ENCODE data around the gene NWD2. TPM values are rescaled to one million over a fixed set of nuclear protein-coding genes. Genes with fewer than 3 reads are reported as not detected.

Gene NWD2
- total RNA-seq, 1 experiment from 2014 or later: 0.03 TPM

DNA sequence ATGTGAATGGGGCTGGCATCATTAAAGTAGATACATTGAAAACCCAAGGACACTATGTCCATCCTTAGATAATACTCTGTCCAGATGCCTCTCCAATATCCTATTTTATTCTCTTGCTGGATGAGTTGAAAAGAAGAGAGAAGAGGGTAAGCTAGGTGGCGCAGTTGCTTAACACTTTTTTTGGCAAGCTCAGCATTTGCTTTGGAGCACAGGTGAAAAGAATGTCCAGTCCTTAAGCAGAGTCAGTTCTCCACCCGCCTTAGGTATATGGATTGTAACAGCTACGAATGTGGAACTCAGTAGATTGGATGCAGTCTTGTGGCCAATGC is 208.4 kb downstream of the NWD2 start:
- peak overlapping the region; percentile 54 for H3K4me3 ChIP-seq (ENCODE audit: insufficient read depth, low read depth, low read length)
- peak; percentile 73 for DNase-seq
- H3K36me3 ChIP-seq (replicated peaks; ENCODE audit: control insufficient read depth, insufficient read depth, low read length): no peaks in the 10 kb centered on the region
- H3K27me3 ChIP-seq (ENCODE audit: control insufficient read depth, insufficient read depth, low read length): peaks cover 13% of the 10 kb centered on the region

- Histone ChIP-seq H3K4me3 (ENCODE audit: insufficient read depth, low read depth, low read length) (peak overlapping the region; percentile 54), H3K36me3 (replicated peaks; ENCODE audit: control insufficient read depth, insufficient read depth, low read length) (no peaks in the 10 kb centered on the region), H3K27me3 (ENCODE audit: control insufficient read depth, insufficient read depth, low read length) (peaks cover 13% of the 10 kb centered on the region)
- DNase-seq: peak; percentile 90
These were observed 208.9 kb downstream of the NWD2 start for GRCh38 chr4:37453281-37453998.

DNA sequence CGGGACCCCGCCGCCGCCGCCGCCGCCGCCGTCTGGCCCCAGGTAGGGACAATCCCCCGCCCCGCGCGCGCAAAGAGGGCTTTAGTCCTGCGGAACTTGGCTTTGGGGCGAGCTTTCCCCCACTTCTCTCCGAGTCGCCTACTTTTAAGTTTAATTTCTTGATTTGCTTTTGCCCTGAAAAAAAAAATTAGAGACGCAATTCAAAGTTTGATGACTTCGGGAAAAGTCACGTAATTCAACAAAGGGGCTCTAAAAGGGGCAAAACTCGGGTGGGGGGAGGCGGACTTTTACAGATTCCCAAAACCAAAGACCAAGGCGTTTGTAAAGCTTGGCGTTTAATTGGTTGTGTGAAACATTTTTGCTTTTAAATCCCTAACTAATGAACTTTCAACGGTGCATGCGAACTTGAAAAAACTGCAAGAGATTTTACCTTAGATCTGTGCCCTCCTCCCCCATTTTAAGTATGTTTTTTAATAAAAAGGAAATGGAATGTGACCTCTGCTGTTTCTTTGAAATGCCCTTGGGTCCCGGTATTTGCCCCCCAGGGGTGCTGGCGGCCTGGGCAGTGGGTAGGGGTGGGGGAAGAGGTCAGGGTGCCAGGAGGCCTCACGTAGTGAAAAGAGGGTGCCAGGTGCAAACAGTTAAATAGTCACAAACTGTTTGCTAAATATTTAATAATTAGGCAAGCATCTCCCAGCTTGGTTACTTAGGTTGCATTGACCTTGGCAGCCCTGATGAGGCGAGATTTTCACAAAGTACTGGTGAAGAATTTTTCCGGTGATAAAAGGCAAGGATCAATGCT is 209.7 kb downstream of the NWD2 start:
- H3K27me3 ChIP-seq (ENCODE audit: control insufficient read depth, insufficient read depth, low read length): peaks cover 13% of the 10 kb centered on the region
- peak; percentile 23 for DNase-seq
- H3K36me3 ChIP-seq (replicated peaks; ENCODE audit: control insufficient read depth, insufficient read depth, low read length): no peaks in the 10 kb centered on the region
- H3K4me3 ChIP-seq (ENCODE audit: insufficient read depth, low read depth, low read length): peak overlapping the region; percentile 54

GRCh38 chr4:37455301-37456131 is 211.0 kb downstream of the NWD2 start:
- no peak overlapping the region for H3K4me3 ChIP-seq (ENCODE audit: insufficient read depth, low read depth, low read length)
- no peak for DNase-seq
- H3K36me3 ChIP-seq (replicated peaks; ENCODE audit: control insufficient read depth, insufficient read depth, low read length): no peaks in the 10 kb centered on the region
- peaks cover 13% of the 10 kb centered on the region for H3K27me3 ChIP-seq (ENCODE audit: control insufficient read depth, insufficient read depth, low read length)

DNA sequence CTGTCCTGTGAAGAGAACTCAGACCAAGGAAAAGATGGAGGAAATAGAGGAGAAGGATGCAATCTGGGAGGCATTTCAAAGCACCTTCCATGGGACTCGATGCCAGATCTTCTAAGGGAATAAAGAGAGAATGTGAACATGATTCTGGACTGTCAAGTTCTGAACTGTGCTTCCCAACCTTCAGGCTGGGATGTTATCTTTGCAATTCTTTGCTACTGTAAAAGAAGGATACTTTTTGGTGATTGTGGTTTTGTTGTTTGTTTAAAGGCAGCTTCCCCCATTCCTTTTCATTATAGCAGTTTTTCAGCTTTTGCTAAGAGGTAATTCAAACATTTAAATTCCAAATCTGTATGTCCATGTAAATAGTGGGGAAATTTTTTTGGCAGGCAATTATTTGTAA is 217.3 kb downstream of the NWD2 start:
- Histone ChIP-seq H3K36me3 (replicated peaks; ENCODE audit: control insufficient read depth, insufficient read depth, low read length) (no peaks in the 10 kb centered on the region), H3K4me3 (ENCODE audit: insufficient read depth, low read depth, low read length) (no peak overlapping the region), H3K27me3 (ENCODE audit: control insufficient read depth, insufficient read depth, low read length) (no peaks in the 10 kb centered on the region)
- DNase-seq: no peak

DNA sequence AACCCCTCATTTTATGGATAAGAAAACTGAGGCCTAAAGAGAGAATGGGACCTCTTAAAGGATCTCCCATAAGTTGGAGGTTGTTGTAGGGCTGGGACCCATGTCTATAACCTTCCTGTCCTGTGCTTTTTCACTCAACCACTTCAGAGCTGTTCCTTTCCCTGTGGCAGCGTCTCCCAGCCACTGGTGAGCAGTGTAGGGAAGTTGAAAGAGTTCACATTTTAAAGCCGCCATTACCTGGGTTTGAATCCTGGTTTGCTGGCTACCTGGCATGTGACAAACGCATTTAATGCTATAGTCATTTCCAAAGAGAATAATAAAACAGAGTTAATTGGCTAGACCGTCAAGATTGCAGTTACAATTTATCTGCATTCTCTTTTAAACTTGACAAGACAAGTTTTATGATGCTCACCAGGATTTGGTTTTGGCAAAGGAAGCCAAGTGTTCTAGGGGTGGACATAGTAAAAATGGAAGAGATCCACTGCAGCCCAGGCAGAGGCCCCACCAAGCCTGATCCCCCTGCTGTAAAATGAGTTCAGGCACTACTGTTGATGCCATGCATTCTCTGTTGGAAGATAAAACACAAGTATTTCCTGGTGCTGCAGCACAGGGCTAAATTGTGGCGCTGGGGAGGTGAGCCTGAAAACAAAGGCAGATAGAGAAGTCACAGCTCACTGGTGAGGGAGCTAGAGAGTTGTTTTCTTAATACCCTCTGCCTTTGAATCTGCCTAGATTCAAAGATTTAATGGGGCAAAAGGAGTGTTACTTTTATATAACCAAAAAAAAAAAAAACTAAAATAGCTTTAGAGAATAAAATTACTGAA is 218.7 kb downstream of the NWD2 start:
- Histone ChIP-seq H3K36me3 (replicated peaks; ENCODE audit: control insufficient read depth, insufficient read depth, low read length) (no peaks in the 10 kb centered on the region), H3K4me3 (ENCODE audit: insufficient read depth, low read depth, low read length) (no peak overlapping the region), H3K27me3 (ENCODE audit: control insufficient read depth, insufficient read depth, low read length) (no peaks in the 10 kb centered on the region)
- peak; percentile 22 for DNase-seq

DNA sequence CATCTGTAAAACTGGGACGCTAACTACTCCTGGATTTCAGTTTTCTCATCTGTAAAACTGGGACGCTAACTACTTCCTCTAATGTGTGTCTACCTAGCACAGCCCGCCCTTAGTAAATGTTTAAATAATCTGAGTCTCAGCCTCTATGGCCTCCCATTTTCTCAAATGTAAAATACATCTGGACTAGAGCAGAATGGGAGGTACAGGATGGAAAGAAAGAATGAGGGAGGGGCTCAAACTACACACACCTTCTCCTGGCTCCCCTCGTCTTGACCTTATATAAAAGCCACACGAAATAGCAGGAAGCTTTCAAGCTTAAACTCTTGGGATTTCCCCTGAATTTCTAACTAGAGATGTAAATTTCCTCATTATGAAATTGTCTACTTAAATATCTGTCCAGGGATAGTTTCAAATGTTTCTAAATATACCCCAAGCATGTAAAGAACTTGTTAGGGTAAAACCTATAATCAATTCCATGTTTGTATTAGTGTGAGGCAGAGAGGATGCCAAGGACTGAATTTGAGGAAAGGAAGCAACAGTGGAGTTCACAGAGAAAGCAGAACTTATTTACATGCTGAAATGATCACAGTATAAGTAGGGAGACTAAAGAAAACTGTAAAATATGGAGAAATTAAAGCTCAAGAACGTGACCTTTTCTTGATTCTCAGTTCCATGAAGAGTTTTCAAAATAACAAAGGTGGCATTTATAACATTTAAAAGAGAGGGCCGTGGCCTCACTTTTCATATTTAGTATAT is 220.0 kb downstream of the NWD2 start:
- no peaks in the 10 kb centered on the region for H3K27me3 ChIP-seq (ENCODE audit: control insufficient read depth, insufficient read depth, low read length)
- H3K4me3 ChIP-seq (ENCODE audit: insufficient read depth, low read depth, low read length): no peak overlapping the region
- no peak for DNase-seq
- H3K36me3 ChIP-seq (replicated peaks; ENCODE audit: control insufficient read depth, insufficient read depth, low read length): no peaks in the 10 kb centered on the region

DNA sequence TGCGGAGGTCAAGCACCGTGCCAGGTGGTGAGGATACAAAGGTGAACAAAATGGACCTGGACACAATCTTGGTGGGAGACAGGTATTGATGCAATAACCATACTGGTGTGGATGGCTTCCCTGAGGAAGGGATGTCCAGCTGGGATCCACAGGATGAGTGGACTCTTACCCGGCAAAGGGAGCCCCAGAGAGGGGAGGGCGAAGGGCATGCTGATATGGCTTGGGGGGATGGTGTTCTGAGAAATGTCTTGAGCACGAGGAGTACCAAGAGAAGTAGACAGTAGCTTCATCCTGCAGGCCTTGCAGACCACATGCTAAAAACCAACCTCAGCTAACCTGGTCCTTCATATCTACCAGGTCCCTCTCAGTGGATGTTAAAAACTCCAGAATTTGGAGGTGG is 220.8 kb downstream of the NWD2 start:
- Histone ChIP-seq H3K27me3 (ENCODE audit: control insufficient read depth, insufficient read depth, low read length) (no peaks in the 10 kb centered on the region), H3K36me3 (replicated peaks; ENCODE audit: control insufficient read depth, insufficient read depth, low read length) (no peaks in the 10 kb centered on the region), H3K4me3 (ENCODE audit: insufficient read depth, low read depth, low read length) (no peak overlapping the region)
- no peak for DNase-seq

DNA sequence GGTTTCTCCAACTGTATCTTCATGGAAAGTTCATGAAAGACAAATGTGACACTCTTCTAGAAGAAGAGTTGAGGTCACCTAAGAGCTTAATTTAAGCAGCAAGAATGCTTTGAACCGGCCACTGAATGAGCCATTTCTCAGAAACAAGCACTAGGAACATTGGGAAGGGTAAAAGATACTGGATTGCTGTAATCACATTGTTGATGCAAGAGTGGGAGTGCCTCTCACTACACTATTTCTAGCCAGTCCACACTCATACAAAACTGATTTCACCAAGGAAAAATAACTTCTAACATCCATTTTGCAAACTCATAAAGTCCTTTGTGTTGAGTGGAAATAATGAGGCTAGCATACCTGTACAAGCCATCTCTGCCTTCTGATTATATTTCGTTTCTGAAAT is 221.3 kb downstream of the NWD2 start:
- Histone ChIP-seq H3K27me3 (ENCODE audit: control insufficient read depth, insufficient read depth, low read length) (no peaks in the 10 kb centered on the region), H3K4me3 (ENCODE audit: insufficient read depth, low read depth, low read length) (no peak overlapping the region), H3K36me3 (replicated peaks; ENCODE audit: control insufficient read depth, insufficient read depth, low read length) (no peaks in the 10 kb centered on the region)
- DNase-seq: no peak

DNA sequence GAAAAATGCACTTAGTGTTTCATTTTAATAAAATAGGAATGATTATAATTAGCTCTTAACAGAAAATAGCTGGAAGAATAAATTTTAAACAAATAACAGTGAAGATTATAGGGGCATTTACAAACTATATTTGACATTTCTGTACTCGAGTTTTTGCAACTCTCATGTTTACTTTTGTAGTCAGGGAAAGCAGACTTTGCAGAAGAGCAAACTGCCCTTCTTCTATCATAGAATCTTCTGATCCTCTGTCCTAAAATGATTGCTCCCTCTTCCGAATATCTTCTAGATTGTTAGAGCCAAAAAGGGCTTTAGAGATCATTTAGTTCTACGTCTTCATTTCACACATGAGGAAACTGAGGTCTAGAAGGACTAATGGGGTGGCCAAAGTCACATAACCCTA is 222.7 kb downstream of the NWD2 start:
- Histone ChIP-seq H3K27me3 (ENCODE audit: control insufficient read depth, insufficient read depth, low read length) (no peaks in the 10 kb centered on the region), H3K4me3 (ENCODE audit: insufficient read depth, low read depth, low read length) (no peak overlapping the region), H3K36me3 (replicated peaks; ENCODE audit: control insufficient read depth, insufficient read depth, low read length) (no peaks in the 10 kb centered on the region)
- DNase-seq: no peak

DNA sequence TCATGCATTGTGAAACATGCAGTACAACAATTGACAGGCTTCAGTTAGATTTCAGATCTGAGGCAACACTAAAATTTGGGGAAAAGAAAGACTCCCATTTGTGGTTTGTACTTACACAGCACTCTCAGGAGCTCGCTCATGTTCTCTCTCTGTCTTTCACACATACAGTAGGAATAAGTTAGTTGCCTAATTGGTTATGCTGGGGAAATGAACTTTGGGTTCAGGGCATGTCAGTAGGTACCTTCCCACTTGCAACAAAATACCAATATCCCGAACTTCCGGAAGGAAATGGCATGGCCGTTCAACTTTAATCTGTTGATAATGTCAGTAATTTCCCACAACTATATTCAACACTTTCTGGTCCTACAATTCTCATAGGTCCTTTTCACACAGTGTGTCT is 223.3 kb downstream of the NWD2 start:
- Histone ChIP-seq H3K27me3 (ENCODE audit: control insufficient read depth, insufficient read depth, low read length) (no peaks in the 10 kb centered on the region), H3K36me3 (replicated peaks; ENCODE audit: control insufficient read depth, insufficient read depth, low read length) (no peaks in the 10 kb centered on the region), H3K4me3 (ENCODE audit: insufficient read depth, low read depth, low read length) (no peak overlapping the region)
- no peak for DNase-seq

DNA sequence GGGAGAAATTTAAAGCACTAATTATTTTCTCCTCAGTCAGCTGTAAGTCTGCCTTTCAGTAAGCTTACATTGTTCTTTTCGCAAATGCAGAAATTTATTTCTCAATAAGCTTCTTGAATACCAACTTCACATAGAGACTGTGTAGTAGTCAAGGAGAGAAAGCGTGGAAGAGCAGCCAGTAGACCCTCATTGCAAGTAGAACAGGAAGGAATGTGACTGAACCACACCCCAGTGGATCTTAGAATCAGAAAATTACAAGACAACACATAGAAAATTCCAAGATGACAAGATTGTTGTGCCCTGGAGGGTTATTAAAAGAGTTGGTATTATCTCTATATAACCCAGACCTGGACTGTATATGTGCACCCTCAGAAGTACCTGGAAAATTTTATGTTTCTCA is 224.7 kb downstream of the NWD2 start:
- Histone ChIP-seq H3K4me3 (ENCODE audit: insufficient read depth, low read depth, low read length) (no peak overlapping the region), H3K36me3 (replicated peaks; ENCODE audit: control insufficient read depth, insufficient read depth, low read length) (no peaks in the 10 kb centered on the region), H3K27me3 (ENCODE audit: control insufficient read depth, insufficient read depth, low read length) (no peaks in the 10 kb centered on the region)
- DNase-seq: no peak

GRCh38 chr4:37470245-37470644 is 225.7 kb downstream of the NWD2 start:
- no peaks in the 10 kb centered on the region for H3K36me3 ChIP-seq (replicated peaks; ENCODE audit: control insufficient read depth, insufficient read depth, low read length)
- no peaks in the 10 kb centered on the region for H3K27me3 ChIP-seq (ENCODE audit: control insufficient read depth, insufficient read depth, low read length)
- DNase-seq: no peak
- H3K4me3 ChIP-seq (ENCODE audit: insufficient read depth, low read depth, low read length): no peak overlapping the region

- no peak overlapping the region for H3K4me3 ChIP-seq (ENCODE audit: insufficient read depth, low read depth, low read length)
- no peaks in the 10 kb centered on the region for H3K27me3 ChIP-seq (ENCODE audit: control insufficient read depth, insufficient read depth, low read length)
- DNase-seq: no peak
- H3K36me3 ChIP-seq (replicated peaks; ENCODE audit: control insufficient read depth, insufficient read depth, low read length): no peaks in the 10 kb centered on the region
These were observed 226.6 kb downstream of the NWD2 start for GRCh38 chr4:37471093-37471492.

Measured in H7 (cell line).